NCI-H2107 treated with DMSO at 0.1 percent for 48 hours (cell line): ENCODE data around the gene NR2E3.
"Not testable (repeated sequence)": the region's sequence is repeated elsewhere in the genome, so short reads cannot be mapped to it uniquely, and the experiment has no call there.

Experiments used
- DNase-seq: peaks from one replicate; lab custom pipeline; 2025; ENCODE audit not compliant: unreplicated experiment; lab: John Stamatoyannopoulos, UW

The NR2E3 gene

DNA sequence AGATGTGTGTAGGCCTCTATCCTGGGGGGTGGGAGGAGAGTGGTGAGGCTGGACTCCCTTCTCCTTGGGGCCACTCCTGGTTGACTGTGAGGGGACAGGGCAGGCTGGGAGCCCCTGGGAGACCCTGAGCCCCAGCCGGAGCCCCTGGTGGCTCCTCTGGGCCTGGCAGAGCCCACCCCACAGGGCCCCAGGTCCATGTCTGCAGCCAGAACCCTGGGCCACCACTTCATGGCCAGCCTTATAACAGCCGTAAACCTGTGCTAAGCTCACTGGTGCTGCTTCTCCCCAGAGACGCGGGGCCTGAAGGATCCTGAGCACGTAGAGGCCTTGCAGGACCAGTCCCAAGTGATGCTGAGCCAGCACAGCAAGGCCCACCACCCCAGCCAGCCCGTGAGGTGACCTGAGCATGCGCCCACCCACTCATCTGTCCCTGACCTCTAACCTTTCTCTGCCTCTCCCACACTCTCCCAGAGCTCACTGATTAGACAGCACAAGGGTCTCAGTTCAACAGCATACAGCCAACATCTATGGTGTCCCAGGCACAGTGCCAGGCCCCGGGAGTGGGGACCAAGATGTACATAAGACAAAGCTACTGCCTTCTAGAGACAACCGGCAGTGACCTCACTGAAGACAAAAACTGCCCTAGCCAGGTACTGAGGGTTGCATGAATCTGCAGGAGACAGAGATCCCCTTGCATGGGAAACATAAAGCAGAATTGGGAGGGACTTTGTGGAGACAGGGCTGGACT, 3.5 kb downstream of the NR2E3 start:
- DNase-seq = no peak

DNA sequence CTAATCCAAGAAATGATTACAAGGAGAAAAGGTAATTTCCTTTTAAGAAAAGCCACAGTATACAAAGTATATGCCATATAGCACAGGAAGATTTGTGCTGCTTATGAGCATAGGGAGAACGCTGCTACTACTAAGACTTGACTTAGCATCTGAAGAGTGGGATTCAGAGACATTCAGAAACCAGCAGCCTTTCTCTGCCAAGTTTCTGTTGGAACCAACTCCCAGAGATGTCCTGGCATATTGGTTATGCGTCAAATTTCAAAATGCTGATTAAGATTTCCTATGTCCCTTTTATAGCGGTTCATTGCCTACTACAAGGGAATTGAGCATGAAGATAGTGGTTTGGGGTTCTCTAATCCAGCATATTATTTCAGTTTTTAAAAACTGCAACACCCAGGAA, 4.9 kb downstream of the NR2E3 start:
- DNase-seq = no peak

DNA sequence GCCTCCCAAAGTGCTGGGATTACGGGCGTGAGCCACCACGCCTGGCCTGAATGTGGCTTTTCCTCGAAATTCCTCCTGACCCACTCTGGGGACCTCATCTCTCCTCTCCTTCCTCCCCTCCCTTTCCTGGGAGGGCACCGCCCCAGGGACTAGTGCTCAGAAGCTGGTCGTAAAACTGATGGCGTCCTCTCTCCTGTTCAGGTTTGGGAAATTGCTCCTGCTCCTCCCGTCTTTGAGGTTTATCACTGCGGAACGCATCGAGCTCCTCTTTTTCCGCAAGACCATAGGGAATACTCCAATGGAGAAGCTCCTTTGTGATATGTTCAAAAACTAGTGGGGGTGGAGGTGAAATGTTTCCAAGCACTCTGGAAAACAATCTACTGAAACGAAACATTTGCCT, 7.0 kb downstream of the NR2E3 start:
- no peak for DNase-seq

DNA sequence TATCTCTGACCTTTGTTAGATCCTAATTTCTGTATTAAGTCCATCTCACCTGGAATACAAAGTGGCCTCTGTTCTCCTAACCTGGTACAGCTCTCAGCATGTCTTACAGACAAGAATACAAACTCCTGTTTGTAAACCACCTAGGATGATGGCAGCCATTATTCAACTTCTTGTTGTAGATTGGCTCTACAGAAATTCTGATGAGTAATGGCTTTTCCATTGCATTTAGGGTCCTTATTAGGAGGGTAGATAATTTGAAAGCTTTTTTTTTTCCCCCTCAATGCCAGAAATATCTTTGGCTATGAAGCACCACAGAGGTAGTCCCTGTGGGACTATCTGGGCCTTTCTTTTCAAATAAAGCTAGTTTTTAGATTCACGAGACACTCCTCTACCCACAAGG, 9.8 kb downstream of the NR2E3 start:
- DNase-seq = no peak

GRCh38 chr15:71821547-71822129, 11.3 kb downstream of the NR2E3 start:
- DNase-seq = no peak

DNA sequence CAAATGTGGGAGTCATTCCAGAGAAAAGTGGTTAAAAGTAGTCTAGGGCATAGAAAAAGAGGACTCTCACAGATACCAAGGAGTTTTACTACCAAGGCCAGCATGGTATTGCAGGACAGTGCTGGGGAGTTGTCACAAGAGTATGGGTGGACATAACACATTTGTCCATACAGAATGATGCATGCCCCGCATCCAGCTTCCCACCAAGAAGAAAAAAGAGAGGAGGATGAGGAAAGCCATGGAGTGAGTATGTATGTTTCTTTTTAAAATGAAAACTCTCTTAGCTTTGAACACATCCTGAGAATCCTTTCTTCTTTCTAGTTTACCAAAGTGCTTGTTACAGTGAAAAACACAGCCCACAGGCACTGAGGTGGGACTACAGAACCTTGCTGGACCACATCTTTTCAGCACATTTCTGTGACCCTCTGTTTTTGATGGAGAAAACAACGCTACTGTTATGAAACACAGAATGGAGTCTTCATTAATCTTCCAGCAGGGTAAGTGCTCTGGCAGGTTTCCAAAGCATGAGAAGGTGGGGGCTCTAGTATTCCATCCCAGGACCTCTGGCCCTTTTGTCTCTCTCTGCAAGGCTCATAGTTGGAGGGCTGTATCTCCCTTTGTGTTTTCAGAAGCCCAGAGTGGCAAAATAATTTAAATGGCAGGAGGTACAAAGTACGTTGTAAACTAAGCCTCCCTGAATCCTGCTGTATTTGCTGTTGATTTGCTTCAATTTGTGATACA, 12.7 kb downstream of the NR2E3 start:
- DNase-seq = no peak

DNA sequence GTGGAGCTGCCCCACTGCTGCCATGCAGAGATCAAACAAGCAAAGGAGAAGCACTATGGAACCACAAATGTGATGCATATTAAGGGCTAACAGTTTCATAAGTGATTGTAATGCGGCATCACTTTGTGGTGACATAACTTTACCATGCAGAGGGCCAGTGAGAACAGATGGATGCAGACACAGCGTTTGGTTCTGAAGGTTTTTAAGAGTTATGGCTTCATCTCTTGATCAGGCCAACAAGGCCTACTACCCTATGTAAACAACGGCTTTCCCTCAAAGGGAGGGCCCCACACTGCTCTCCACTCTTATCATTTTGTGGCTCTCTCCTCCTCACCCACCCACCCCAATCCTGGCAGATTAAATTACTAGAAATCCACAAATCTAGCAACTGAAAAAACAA, 13.4 kb downstream of the NR2E3 start:
- no peak for DNase-seq

DNA sequence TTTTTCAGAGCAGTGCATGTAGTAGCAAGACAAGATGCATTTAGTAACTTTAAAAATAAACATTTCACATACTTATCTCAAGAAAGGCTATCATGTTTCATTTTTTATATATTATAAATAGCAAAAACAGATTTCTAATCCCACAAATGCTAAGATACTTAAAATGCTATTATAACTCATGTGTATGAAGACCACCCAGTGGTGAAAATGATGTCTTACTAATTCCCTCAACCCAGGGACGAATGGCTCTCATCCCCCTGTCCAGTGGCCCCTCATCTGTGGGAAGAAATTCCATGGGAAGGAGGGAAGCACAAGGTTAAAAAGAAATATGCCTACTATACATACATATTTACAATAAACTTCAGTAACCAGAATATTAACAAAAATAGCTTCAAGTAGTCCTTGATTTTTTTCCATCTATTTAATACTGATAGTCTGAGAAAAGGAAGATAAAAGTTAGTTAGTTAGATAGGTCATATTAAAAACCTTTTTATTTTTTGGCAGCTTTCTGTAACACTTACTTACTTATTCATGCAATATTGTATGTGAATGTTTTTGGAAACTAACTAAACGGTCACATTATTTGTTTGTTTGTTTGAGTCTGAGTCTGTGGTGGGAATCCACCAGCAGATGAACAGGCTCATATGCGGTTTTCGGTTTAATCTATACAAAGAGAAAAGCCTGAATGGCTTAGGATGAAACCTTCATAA, 14.8 kb downstream of the NR2E3 start:
- no peak for DNase-seq

DNA sequence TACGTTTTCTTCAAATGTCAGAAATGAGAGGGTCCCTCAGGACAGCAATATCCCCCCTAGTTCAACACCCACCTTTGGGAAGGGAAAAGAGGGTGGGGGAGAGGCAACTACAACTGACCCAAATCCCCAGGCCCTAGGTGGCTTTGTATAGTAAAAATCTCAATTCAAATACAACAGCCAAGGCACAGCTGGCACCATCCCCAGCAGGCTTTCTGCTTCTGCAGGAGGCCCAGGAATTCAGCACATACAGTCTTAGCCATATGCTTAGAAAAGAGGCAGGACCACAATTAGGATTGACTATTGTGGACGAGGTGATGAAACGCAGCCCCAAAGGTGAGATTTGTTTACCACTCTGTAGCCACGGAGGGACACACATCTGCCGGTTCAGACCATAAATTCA, 15.8 kb downstream of the NR2E3 start:
- DNase-seq = no peak

- DNase-seq = no peak
These were observed 20.6 kb downstream of the NR2E3 start for GRCh38 chr15:71830981-71831380.

DNA sequence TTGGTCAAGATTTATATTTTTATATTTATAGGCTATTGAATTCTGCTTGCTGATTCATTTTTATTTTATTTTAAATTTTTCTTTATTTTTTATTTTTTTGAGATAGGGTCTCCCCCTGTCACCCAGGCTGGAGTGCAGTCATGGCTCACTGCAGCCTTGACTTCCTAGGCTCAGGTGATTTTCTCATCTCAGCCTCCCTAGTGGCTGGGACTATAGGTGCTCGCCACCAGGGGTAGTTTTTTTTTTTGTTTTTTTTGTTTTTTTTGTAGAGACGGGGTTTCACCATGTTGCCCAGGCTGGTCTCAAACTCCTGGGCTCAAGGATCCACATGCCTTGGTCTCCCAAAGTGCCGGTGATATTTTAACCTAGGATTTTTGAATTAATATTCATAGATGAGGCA, 31.2 kb downstream of the NR2E3 start:
- DNase-seq = no peak

GRCh38 chr15:71844916-71845315, 34.6 kb downstream of the NR2E3 start:
- no peak for DNase-seq

DNA sequence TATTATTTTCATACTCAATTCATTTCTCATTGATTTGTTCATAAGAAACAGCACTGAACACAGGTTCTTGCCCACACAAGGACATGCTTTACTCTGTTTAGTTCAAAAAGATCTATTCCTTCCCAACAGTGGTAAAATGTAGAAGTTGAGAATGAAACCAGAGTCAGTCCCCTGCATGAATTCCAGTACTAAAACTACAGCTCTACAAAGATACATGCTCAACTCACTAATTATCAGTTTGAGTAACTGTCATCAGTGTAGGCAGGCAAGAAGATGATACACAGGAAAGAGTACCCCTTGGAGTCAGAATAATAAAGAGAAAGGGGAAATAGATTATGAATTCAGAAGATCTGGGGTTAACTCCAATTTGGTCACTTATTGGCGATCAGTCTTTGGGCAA, 43.2 kb downstream of the NR2E3 start:
- no peak for DNase-seq

DNA sequence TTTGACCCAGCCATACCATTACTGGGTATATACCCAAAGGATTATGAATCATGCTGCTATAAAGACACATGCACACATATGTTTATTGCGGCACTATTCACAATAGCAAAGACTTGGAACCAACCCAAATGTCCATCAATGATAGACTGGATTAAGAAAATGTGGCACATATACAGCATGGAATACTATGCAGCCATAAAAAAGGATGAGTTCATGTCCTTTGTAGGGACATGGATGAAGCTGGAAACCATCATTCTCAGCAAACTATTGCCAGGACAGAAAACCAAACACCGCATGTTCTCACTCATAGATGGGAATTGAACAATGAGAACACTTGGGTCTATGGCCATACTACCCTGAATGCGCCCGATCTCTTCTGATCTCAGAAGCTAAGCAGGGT, 47.9 kb downstream of the NR2E3 start:
- not testable (repeated sequence) for DNase-seq
